Osteoblast (primary cell): ENCODE measurements around the gene TRIM71. TPM values are rescaled to one million over a fixed set of nuclear protein-coding genes. Genes with fewer than 3 reads are reported as not detected.
"Not testable (repeated sequence)": the region's sequence is repeated elsewhere in the genome, so short reads cannot be mapped to it uniquely, and the experiment has no call there.

ENCODE experiments used
- DNase-seq: peaks from one replicate; pipeline ENCODE4 v3.0.0; 2011; ENCODE audit warnings: low spot score, mixed read lengths; ENCODE audit not compliant: insufficient read length; ENCODE audit errors: missing footprints
- H2AFZ ChIP-seq: 2 replicates; pipeline ENCODE4 v1.6.0; 2011; ENCODE audit warnings: mild to moderate bottlenecking, low read length
- H3K27ac ChIP-seq: 2 replicates; pipeline ENCODE4 v1.5.1; 2011; ENCODE audit warnings: mild to moderate bottlenecking, low read depth, low read length, moderate library complexity
- H3K27me3 ChIP-seq: 2 replicates; pipeline ENCODE4 v1.6.0; 2012; ENCODE audit warnings: mild to moderate bottlenecking, control low read depth, inconsistent platforms, low read length, moderate library complexity; ENCODE audit not compliant: insufficient read depth
- H3K36me3 ChIP-seq: 2 replicates; pipeline ENCODE4 v1.5.1; 2011; ENCODE audit warnings: mild to moderate bottlenecking, low read length, control low read depth, moderate library complexity; ENCODE audit not compliant: insufficient read depth
- H3K4me1 ChIP-seq: 2 replicates; pipeline ENCODE4 v1.5.1; 2011; ENCODE audit warnings: mild to moderate bottlenecking, low read length, control low read depth, moderate library complexity; ENCODE audit not compliant: insufficient read depth
- H3K4me2 ChIP-seq: 2 replicates; pipeline ENCODE4 v1.6.0; 2011; ENCODE audit warnings: mild to moderate bottlenecking, low read length; ENCODE audit not compliant: insufficient read depth
- H3K4me3 ChIP-seq: fragments of 200-600 bp; sonication (generic); 3 replicates; pipeline ENCODE4 v1.5.1; 2012; ENCODE audit warnings: mild to moderate bottlenecking, low read length, inconsistent platforms; ENCODE audit not compliant: insufficient read depth
- H3K79me2 ChIP-seq: 2 replicates; pipeline ENCODE4 v1.6.0; 2012; ENCODE audit warnings: mild to moderate bottlenecking, low read length, control low read depth, inconsistent platforms; ENCODE audit not compliant: insufficient read depth
- H3K9me3 ChIP-seq: 2 replicates; pipeline ENCODE4 v1.5.1; 2011; ENCODE audit warnings: low read depth, low read length, control low read depth
- H4K20me1 ChIP-seq: 2 replicates; pipeline ENCODE4 v1.6.0; 2012; ENCODE audit warnings: mild to moderate bottlenecking, low read length, control low read depth; ENCODE audit not compliant: insufficient read depth
- total RNA-seq: library from RNA; depleted of rRNA; stranded (reverse); fragments of >200 nt; gene quantifications from 2 replicates; pipeline ENCODE4 v1.2.3, GENCODE V29; 2012
- TF ChIP-seq, protein P1 (sequence below): IDR thresholded peaks from 2 replicates; pipeline ENCODE4 v1.5.1; 2011; ENCODE audit warnings: mild to moderate bottlenecking, low read depth, low read length, moderate library complexity; ENCODE audit errors: extremely low read depth

The TRIM71 gene
- total RNA-seq, 1 donor, result not detected

DNA sequence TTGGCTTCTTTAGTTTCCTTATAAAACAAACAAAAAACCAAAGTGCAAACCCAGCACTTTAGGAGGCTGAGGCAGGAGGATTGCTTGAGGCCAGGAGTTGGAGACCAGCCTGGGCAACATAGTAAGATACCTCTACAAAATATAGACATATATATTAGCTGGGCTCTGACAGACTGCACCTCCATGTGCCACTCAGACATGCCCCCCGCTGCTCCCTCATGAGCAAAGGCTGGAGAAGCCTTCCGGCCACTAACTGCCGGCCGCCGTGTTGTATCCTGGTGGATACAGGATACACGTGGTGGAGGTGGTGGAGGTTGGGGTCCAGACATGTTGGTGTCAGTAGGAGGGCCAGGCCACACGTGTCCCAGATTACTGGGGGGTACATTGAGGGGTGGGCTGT, 104.3 kb downstream of the TRIM71 start:
- DNase-seq, result no peak
- Histone ChIP-seq H3K4me2 (no peak overlapping the region), H3K27me3 (peaks cover 11% of the 10 kb centered on the region), H3K36me3 (no peaks in the 10 kb centered on the region), H3K27ac (no peak overlapping the region), H4K20me1 (no peaks in the 10 kb centered on the region), H3K9me3 (peaks cover 4% of the 10 kb centered on the region), H3K79me2 (no peaks in the 10 kb centered on the region), H2AFZ (no peak overlapping the region), H3K4me1 (no peaks in the 10 kb centered on the region), H3K4me3 (no peak overlapping the region)
- TF ChIP-seq, protein P1, sequence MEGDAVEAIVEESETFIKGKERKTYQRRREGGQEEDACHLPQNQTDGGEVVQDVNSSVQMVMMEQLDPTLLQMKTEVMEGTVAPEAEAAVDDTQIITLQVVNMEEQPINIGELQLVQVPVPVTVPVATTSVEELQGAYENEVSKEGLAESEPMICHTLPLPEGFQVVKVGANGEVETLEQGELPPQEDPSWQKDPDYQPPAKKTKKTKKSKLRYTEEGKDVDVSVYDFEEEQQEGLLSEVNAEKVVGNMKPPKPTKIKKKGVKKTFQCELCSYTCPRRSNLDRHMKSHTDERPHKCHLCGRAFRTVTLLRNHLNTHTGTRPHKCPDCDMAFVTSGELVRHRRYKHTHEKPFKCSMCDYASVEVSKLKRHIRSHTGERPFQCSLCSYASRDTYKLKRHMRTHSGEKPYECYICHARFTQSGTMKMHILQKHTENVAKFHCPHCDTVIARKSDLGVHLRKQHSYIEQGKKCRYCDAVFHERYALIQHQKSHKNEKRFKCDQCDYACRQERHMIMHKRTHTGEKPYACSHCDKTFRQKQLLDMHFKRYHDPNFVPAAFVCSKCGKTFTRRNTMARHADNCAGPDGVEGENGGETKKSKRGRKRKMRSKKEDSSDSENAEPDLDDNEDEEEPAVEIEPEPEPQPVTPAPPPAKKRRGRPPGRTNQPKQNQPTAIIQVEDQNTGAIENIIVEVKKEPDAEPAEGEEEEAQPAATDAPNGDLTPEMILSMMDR, result no peak

DNA sequence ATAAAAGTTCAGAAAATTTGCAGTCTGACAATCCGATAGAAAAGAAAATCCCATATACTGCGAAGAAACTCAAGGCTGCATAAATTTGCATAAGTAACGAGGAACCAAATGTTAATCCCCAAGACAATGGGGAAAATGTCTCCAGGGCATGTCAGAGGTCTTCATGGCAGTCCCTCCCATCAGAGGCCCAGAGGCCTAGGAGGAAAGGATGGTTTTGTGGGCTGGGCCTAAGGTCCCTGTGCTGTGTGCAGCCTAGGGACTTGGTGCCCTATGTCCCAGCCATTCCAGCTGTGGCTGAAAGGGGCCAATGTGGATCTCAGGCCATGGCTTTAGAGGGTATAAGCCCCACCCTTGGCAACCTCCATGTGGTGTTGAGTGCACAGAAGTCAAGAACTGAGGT, 112.4 kb downstream of the TRIM71 start:
- H3K4me3 ChIP-seq, result no peak overlapping the region
- peaks cover 4% of the 10 kb centered on the region for H3K27me3 ChIP-seq
- no peaks in the 10 kb centered on the region for H3K79me2 ChIP-seq
- no peak for DNase-seq
- no peaks in the 10 kb centered on the region for H4K20me1 ChIP-seq
- TF ChIP-seq, protein P1, result no peak
- no peak overlapping the region for H3K27ac ChIP-seq
- no peaks in the 10 kb centered on the region for H3K36me3 ChIP-seq
- H3K4me1 ChIP-seq, result no peaks in the 10 kb centered on the region
- no peak overlapping the region for H3K4me2 ChIP-seq
- no peak overlapping the region for H2AFZ ChIP-seq
- H3K9me3 ChIP-seq, result no peaks in the 10 kb centered on the region

DNA sequence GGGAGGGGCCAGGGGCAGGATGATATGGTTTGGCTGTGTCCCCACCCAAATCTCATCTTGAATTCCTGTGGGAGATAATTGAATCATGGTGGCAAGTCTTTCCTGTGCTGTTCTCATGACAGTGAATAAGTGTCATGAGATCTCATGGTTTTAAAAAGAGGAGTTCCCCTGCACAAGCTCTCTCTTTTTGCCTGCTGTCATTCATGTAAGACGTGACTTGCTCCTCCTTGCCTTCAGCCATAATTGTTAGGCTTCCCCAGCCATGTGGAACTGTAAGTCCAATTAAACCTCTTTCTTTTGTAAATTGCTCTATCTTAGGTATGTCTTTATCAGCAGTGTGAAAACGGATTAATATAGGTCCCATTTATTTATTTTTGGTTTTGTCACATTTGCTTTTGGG, 113.5 kb downstream of the TRIM71 start:
- H3K36me3 ChIP-seq, H3K9me3 ChIP-seq, H3K79me2 ChIP-seq, H4K20me1 ChIP-seq, H2AFZ ChIP-seq, H3K4me2 ChIP-seq, H3K4me1 ChIP-seq, H3K27ac ChIP-seq, DNase-seq, H3K27me3 ChIP-seq, H3K4me3 ChIP-seq: not testable (repeated sequence)

DNA sequence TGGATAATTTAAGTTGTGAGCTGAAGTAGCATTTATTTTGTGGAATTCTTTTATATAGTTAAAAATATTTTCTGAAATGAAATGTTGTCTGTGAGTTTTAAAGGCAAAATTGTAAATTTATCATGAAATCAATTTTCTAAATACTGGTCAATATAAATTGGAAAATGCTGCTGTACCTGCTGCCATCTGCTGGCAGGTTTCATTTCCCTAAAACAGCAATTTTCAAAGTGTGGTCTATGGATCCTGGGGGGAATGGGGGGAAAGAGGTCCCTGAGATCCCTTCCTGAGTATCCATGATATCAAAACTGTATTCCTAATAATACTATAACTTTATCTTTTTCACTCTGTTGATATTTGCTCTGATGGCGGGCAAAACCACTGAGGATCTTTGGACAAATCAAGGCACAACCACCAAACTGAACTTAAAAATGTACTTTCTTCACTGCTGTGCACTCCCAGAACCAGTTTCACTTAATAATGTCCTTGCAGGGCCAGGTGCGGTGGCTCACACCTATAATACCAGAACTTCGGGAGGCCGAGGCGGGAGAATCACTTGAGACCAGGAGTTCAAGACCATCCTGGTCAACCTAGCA, 116.4 kb downstream of the TRIM71 start:
- H3K27me3 ChIP-seq, result no peaks in the 10 kb centered on the region
- H4K20me1 ChIP-seq, result no peaks in the 10 kb centered on the region
- TF ChIP-seq, protein P1, result peak; percentile 79
- no peaks in the 10 kb centered on the region for H3K36me3 ChIP-seq
- no peaks in the 10 kb centered on the region for H3K9me3 ChIP-seq
- H3K27ac ChIP-seq, result no peak overlapping the region
- H3K79me2 ChIP-seq, result no peaks in the 10 kb centered on the region
- no peak overlapping the region for H3K4me2 ChIP-seq
- no peak for DNase-seq
- H3K4me3 ChIP-seq, result no peak overlapping the region
- H2AFZ ChIP-seq, result no peak overlapping the region
- no peaks in the 10 kb centered on the region for H3K4me1 ChIP-seq
